HCT116 (cell line): Measurements from ENCODE around the gene AP4S1. TPM values are rescaled to one million over a fixed set of nuclear protein-coding genes. Genes with fewer than 3 reads are reported as not detected.

Experiments used
- ATAC-seq: fragments of 200-7000 bp; cut with Tn5 transposase; 2 replicates; pipeline ENCODE4 v1.9.1; 2020; ENCODE audit warnings: mild to moderate bottlenecking, moderate library complexity
- BruUV-seq: library from RNA; stranded (reverse); fragments of 400-500 nt; replicated peaks from 2 replicates; lab custom pipeline; 2021; lab: Mats Ljungman, UMichigan
- CTCF ChIA-PET: fragments of 300-600 bp; sonication (Branson Sonifier 250); formaldehyde crosslinking; loops from one replicate; lab custom pipeline; 2021; ENCODE audit warnings: antibody characterized with exemption; lab: Charles Lee
- POLR2A ChIA-PET: fragments of 300-600, 350-600 bp; sonication (Branson Sonifier 250); formaldehyde crosslinking; loops from one replicate; lab custom pipeline; 2021; ENCODE audit warnings: antibody characterized with exemption; lab: Charles Lee
- RAD21 ChIA-PET, 2 experiments: fragments of 300-600 bp; sonication (Branson Sonifier 250); formaldehyde crosslinking; loops; one replicate each; lab custom pipeline; 2023; ENCODE audit warnings: low total read pairs in 2 of 2; ENCODE audit not compliant: uncharacterized antibody in 2 of 2, unreplicated experiment in 2 of 2, low non-redundant PET in 1 of 2; lab: Charles Lee
- DNase-seq: peaks from one replicate; pipeline ENCODE4 v3.0.0-alpha.2; 2010; ENCODE audit warnings: low read depth, low spot score
- H2AFZ ChIP-seq: fragments of 200-600 bp; shearing (Covaris generic), sonication (generic); 2 replicates; pipeline ENCODE4 v1.6.1; 2017; ENCODE audit warnings: low read depth, mixed run types, mixed read lengths, antibody characterized with exemption, low read length; ENCODE audit not compliant: poor library complexity, severe bottlenecking
- H3K27ac ChIP-seq: 2 replicates; pipeline ENCODE4 v1.5.1; 2012; ENCODE audit warnings: low read depth, low read length
- H3K27me3 ChIP-seq: fragments of 200-600 bp; sonication (generic); 2 replicates; pipeline ENCODE4 v1.6.1; 2016; ENCODE audit warnings: mixed run types, low read length, mixed read lengths; ENCODE audit not compliant: insufficient read depth
- H3K36me3 ChIP-seq, 2 experiments: fragments of 200-500 bp in 1 of 2; fragments of 200-600 bp in 1 of 2; sonication (Bioruptor generic) in 1 of 2; sonication (generic) in 1 of 2; 2 replicates each; pipeline versions ENCODE4 v1.5.1 to v1.6.1; 2014 to 2016; ENCODE audit warnings: low read length in 2 of 2, inconsistent platforms in 1 of 2, mixed read lengths in 1 of 2, mixed run types in 1 of 2; ENCODE audit not compliant: insufficient read depth in 2 of 2, control insufficient read depth in 1 of 2
- H3K4me1 ChIP-seq, 2 experiments: fragments of 200-600 bp in 1 of 2; sonication (generic) in 1 of 2; 2 replicates each; pipeline versions ENCODE4 v1.5.1 to v1.6.1; 2012 to 2017; ENCODE audit warnings: low read length in 2 of 2, inconsistent platforms in 1 of 2, mild to moderate bottlenecking in 1 of 2, mixed read lengths in 1 of 2, mixed run types in 1 of 2, moderate library complexity in 1 of 2; ENCODE audit not compliant: insufficient read depth in 2 of 2, control insufficient read depth in 1 of 2
- H3K4me2 ChIP-seq: fragments of 200-600 bp; sonication (generic); 2 replicates; pipeline ENCODE4 v1.6.1; 2017; ENCODE audit warnings: mixed run types, low read length, mixed read lengths
- H3K4me3 ChIP-seq, 2 experiments: fragments of 200-600 bp in 1 of 2; sonication (generic) in 1 of 2; replicated peaks in 1 of 2; 2 replicates each; pipeline ENCODE4 v1.5.1; 2011 to 2016; ENCODE audit warnings: low read length in 2 of 2, control low read depth in 1 of 2, low read depth in 1 of 2, mild to moderate bottlenecking in 1 of 2, mixed read lengths in 1 of 2, mixed run types in 1 of 2
- H3K79me2 ChIP-seq: fragments of 200-600 bp; sonication (generic); 2 replicates; pipeline ENCODE4 v1.6.1; 2017; ENCODE audit warnings: mild to moderate bottlenecking, mixed run types, low read length, moderate library complexity, mixed read lengths; ENCODE audit not compliant: insufficient read depth
- H3K9ac ChIP-seq: fragments of 200-600 bp; sonication (generic); 2 replicates; pipeline ENCODE4 v1.6.1; 2016; ENCODE audit warnings: low read length, mixed read lengths
- H3K9me2 ChIP-seq: fragments of 200-600 bp; sonication (generic), shearing (Covaris generic); 2 replicates; pipeline ENCODE4 v1.6.1; 2017; ENCODE audit warnings: mixed run types, mild to moderate bottlenecking, moderate library complexity; ENCODE audit not compliant: insufficient read depth
- H3K9me3 ChIP-seq, 2 experiments: fragments of 200-500 bp in 1 of 2; fragments of 200-600 bp in 1 of 2; sonication (Bioruptor generic) in 1 of 2; sonication (generic) in 1 of 2; 2 replicates each; pipeline ENCODE4 v1.6.1; 2014 to 2017; ENCODE audit warnings: low read length in 2 of 2, mixed read lengths in 2 of 2, inconsistent platforms in 1 of 2, low read depth in 1 of 2, mild to moderate bottlenecking in 1 of 2, mixed run types in 1 of 2, moderate library complexity in 1 of 2; ENCODE audit not compliant: control insufficient read depth in 1 of 2, insufficient read depth in 1 of 2
- H4K20me1 ChIP-seq: fragments of 200-600 bp; sonication (generic), shearing (Covaris generic); 2 replicates; pipeline ENCODE4 v1.6.1; 2017; ENCODE audit warnings: mixed run types, mild to moderate bottlenecking, moderate library complexity; ENCODE audit not compliant: insufficient read depth
- CTCF ChIP-seq, 3 experiments: fragments of 200-600 bp in 1 of 3; sonication (generic) in 1 of 3; IDR thresholded peaks in 2 of 3; conservative IDR thresholded peaks in 1 of 3; 2 replicates each; pipeline ENCODE4 v1.5.1; 2012 to 2017; ENCODE audit warnings: low read depth in 2 of 3, low read length in 2 of 3, antibody characterized with exemption in 1 of 3, borderline replicate concordance in 1 of 3, control low read depth in 1 of 3, mild to moderate bottlenecking in 1 of 3, mixed read lengths in 1 of 3, mixed run types in 1 of 3, moderate library complexity in 1 of 3; ENCODE audit not compliant: insufficient read depth in 1 of 3
- EGR1 ChIP-seq: IDR thresholded peaks from 2 replicates; pipeline ENCODE4 v1.6.1; 2012; ENCODE audit warnings: low read depth
- ELF1 ChIP-seq: IDR thresholded peaks from 2 replicates; pipeline ENCODE4 v1.6.1; 2012; ENCODE audit warnings: low read depth, borderline replicate concordance
- EZH2 ChIP-seq: fragments of 200-600 bp; sonication (generic); IDR thresholded peaks from 2 replicates; pipeline ENCODE4 v1.6.1; 2017; ENCODE audit warnings: antibody characterized with exemption, mixed run types
- EZH2phosphoT487 ChIP-seq: fragments of 200-600 bp; IDR thresholded peaks from 2 replicates; pipeline ENCODE4 v1.6.1; 2018; ENCODE audit warnings: antibody characterized with exemption, borderline replicate concordance
- FOSL1 ChIP-seq: IDR thresholded peaks from 2 replicates; pipeline ENCODE4 v1.6.1; 2012; ENCODE audit warnings: low read depth
- JUND ChIP-seq: IDR thresholded peaks from 2 replicates; pipeline ENCODE4 v1.6.1; 2012
- RAD21 ChIP-seq: IDR thresholded peaks from 2 replicates; pipeline ENCODE4 v1.6.1; 2012; ENCODE audit warnings: low read depth, mild to moderate bottlenecking
- SP1 ChIP-seq: IDR thresholded peaks from 2 replicates; pipeline ENCODE4 v1.6.1; 2012; ENCODE audit warnings: low read depth
- YY1 ChIP-seq: IDR thresholded peaks from 2 replicates; pipeline ENCODE4 v1.6.1; 2011; ENCODE audit warnings: low read length, low read depth, moderate library complexity, mild to moderate bottlenecking; ENCODE audit not compliant: insufficient replicate concordance; ENCODE audit errors: extremely low read depth
- ZFX ChIP-seq: fragments of 450-650 bp; IDR thresholded peaks from 2 replicates; pipeline ENCODE4 v1.6.1; 2017
- intact Hi-C: fragments of 100-400 bp; cut with micrococcal nuclease; formaldehyde crosslinking; loops from 2 replicates; pipeline ENCODE4 v1.10.0; 2022
- total RNA-seq: library from RNA; stranded (reverse); gene quantifications from one replicate; pipeline ENCODE4 v1.2.1, GENCODE V29; 2021; ENCODE audit not compliant: unreplicated experiment
- TF ChIP-seq, protein P1 (sequence below): IDR thresholded peaks from 2 replicates; pipeline ENCODE4 v1.6.1; 2011; ENCODE audit warnings: mild to moderate bottlenecking, low read length, moderate library complexity; ENCODE audit not compliant: insufficient replicate concordance; ENCODE audit errors: extremely low read depth
- TF ChIP-seq, protein P2 (sequence below): IDR thresholded peaks from 2 replicates; pipeline ENCODE4 v1.6.1; 2012

AP4S1 gene
- total RNA-seq, 1 experiment from 2014 or later: 5.0 TPM

DNA sequence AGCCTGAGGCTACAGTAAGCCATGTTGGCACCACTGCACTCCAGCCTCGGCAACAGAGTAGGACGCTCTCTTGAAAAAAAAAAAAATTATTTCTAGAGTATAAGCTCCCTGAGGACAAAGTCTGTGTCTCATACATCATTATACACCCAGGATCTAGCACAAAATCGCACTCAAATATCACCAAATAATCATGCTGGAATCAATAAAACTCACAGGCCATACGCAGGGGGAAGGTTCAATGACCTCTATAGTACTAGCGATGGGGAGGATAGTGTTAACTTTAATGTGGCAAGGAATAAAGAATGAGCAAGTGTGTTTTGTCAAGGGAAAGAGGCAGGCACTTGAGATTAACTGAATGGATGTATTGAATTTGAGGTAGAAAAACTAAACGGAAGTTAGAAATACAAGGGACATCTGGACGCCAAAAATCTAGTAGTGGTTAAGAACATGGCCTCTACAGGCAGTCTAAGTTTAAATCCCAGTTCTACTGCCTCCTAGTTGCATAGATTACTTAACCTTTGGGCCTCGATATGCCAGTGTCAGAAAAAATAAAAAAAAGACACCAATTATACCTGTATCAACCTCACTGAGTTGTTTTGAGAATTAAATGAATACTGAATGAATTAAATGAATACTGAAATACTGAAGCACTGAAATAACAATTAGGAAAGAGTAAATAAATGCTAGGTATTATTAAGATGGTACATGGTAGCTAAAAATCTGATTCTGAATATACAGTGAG lies 4.4 kb upstream of the AP4S1 start:
- ChIA-PET POLR2A (interaction anchor here (0.9 kb wide), 1 partner anchor 7 kb away, joined by 3 read pairs; no protein-coding TSS in a partner anchor), RAD21 (no interaction called here), CTCF (no interaction called here)
- no peaks in the 10 kb centered on the region for H3K9me2 ChIP-seq
- H3K4me1 ChIP-seq: peaks cover 8 to 9% of the 10 kb centered on the region in 2 experiments; a peak in 3 of 4 replicates
- no peak overlapping the region for H3K4me3 ChIP-seq
- no peak overlapping the region for H3K9ac ChIP-seq
- H3K27ac ChIP-seq: no peak overlapping the region
- H4K20me1 ChIP-seq: peaks cover 7% of the 10 kb centered on the region
- H3K4me2 ChIP-seq: no peak overlapping the region
- no peak overlapping the region for H2AFZ ChIP-seq
- no peaks in the 10 kb centered on the region for H3K27me3 ChIP-seq
- H3K36me3 ChIP-seq: peaks cover 0 to 22% of the 10 kb centered on the region in 2 experiments; a peak in 2 of 4 replicates
- intact Hi-C loops: no loop called here
- no peak for ATAC-seq
- TF ChIP-seq EGR1 (no peak), EZH2 (no peak)
- DNase-seq: no peak
- BruUV-seq: no TSS peak
- no peaks in the 10 kb centered on the region for H3K9me3 ChIP-seq
- H3K79me2 ChIP-seq: peaks cover 99% of the 10 kb centered on the region

DNA sequence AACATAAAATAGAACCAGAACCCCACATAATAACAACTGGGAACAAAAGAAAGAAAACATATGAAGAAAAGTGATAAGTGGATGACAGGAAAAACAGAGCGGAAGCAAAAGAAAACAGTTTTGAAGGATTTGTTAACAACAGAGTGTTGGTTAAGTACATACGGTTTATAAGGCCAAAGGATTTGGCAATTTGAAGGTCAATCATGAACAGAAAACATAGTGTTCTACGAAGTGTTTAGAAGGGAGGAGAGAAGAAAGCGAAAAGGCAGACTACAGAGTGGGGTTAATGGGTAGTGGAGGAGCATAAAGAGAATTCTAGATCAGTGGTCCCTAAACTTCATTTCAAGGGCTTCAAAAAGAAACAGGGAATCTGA lies 3.9 kb upstream of the AP4S1 start:
- CTCF ChIA-PET: no interaction called here
- H2AFZ ChIP-seq: no peak overlapping the region
- 0 out of 2 replicates have a peak, but pooled peaks cover 4% of the 10 kb centered on the region for H4K20me1 ChIP-seq
- RAD21 ChIA-PET: no interaction called here
- POLR2A ChIA-PET: no interaction called here
- intact Hi-C loops: no loop called here
- no peak for DNase-seq
- peaks cover 8 to 9% of the 10 kb centered on the region in 2 experiments; a peak in 3 of 4 replicates for H3K4me1 ChIP-seq
- no peak overlapping the region for H3K4me2 ChIP-seq
- no peak overlapping the region for H3K4me3 ChIP-seq
- no peaks in the 10 kb centered on the region for H3K9me2 ChIP-seq
- peaks cover 95% of the 10 kb centered on the region for H3K79me2 ChIP-seq
- BruUV-seq: no TSS peak
- H3K27ac ChIP-seq: no peak overlapping the region
- H3K27me3 ChIP-seq: no peaks in the 10 kb centered on the region
- H3K9me3 ChIP-seq: no peaks in the 10 kb centered on the region
- ATAC-seq: no peak
- TF ChIP-seq ZFX: no peak
- TF ChIP-seq SP1: no peak
- no peak for TF ChIP-seq YY1
- TF ChIP-seq, protein P1, sequence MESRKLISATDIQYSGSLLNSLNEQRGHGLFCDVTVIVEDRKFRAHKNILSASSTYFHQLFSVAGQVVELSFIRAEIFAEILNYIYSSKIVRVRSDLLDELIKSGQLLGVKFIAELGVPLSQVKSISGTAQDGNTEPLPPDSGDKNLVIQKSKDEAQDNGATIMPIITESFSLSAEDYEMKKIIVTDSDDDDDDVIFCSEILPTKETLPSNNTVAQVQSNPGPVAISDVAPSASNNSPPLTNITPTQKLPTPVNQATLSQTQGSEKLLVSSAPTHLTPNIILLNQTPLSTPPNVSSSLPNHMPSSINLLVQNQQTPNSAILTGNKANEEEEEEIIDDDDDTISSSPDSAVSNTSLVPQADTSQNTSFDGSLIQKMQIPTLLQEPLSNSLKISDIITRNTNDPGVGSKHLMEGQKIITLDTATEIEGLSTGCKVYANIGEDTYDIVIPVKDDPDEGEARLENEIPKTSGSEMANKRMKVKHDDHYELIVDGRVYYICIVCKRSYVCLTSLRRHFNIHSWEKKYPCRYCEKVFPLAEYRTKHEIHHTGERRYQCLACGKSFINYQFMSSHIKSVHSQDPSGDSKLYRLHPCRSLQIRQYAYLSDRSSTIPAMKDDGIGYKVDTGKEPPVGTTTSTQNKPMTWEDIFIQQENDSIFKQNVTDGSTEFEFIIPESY: no peak
- TF ChIP-seq EZH2phosphoT487: no peak
- TF ChIP-seq CTCF (IDR thresholded peaks at IDR 0.05 in 2 of 3, conservative IDR thresholded peaks at IDR 0.05 in 1 of 3; ENCODE audit: borderline replicate concordance in 1 of 3, insufficient read depth in 1 of 3, low read depth in 2 of 3, low read length in 2 of 3): no peak
- TF ChIP-seq, protein P2, sequence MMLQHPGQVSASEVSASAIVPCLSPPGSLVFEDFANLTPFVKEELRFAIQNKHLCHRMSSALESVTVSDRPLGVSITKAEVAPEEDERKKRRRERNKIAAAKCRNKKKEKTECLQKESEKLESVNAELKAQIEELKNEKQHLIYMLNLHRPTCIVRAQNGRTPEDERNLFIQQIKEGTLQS: no peak
- TF ChIP-seq RAD21: no peak
- no peak for TF ChIP-seq FOSL1
- no peak for TF ChIP-seq ELF1
- no peak for TF ChIP-seq JUND
- peaks cover 0 to 22% of the 10 kb centered on the region in 2 experiments; a peak in 2 of 4 replicates for H3K36me3 ChIP-seq
- no peak overlapping the region for H3K9ac ChIP-seq
